GM18867 (cell line): Measurements from ENCODE around the gene PIM3.
"Not testable (repeated sequence)": the region's sequence is repeated elsewhere in the genome, so short reads cannot be mapped to it uniquely, and the experiment has no call there.

Source experiments
- ATAC-seq: cut with Tn5 transposase; IDR thresholded peaks from one replicate; pipeline ENCODE4 v1.9.1; 2021; ENCODE audit warnings: mild to moderate bottlenecking, moderate library complexity; ENCODE audit not compliant: unreplicated experiment

The PIM3 gene

GRCh38 chr22:49981799-49982198 lies 21.2 kb downstream of the PIM3 start:
- not testable (repeated sequence) for ATAC-seq

DNA sequence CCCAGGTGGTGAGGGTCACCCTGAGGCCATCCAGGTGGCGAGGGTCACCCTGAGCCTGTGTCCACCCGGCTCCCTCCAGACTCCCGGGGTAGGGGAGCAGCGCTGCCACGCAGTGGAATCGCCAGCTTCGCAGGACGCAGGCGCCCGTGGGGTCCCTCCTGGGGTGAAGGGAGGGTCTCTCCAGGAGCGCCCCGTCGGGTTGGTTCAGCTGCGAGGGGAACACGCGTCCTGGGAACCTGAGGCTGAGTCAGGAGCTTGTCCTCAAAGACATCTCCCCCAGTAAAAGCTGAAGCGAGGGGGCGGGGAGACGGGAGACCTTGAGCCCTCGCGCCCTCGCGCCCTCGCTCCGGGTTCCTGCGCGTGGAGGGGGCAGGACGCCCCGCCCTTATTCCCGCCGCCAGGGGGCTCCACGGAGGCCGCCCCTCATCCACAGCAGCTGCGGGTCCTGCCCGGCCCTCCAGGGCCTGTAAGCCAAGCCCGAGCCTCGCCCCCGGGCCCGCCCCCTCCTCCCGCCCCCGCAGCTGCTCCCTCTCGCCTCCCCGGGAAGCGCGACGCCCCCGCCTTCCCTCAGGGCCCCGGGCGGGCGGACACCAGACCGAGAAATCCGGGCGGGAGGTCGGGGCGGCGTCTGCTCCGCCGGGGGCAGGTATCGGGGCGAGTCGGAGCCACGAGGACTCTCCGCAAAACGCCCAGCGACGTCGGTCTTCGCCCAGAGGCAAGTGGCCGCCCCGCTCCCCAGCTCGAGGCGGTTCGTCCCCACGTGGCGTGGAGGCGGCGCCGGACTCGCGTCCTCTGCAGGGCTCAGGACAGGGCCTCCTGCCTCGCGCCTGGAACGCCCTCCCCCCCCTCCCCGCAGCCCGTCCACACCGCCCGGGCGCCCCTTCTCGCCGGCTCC lies 22.8 kb downstream of the PIM3 start:
- ATAC-seq = no peak

GRCh38 chr22:49986325-49986724 lies 25.8 kb downstream of the PIM3 start:
- ATAC-seq = no peak

- ATAC-seq = not testable (repeated sequence)
Measured at GRCh38 chr22:49989826-49990225, 29.3 kb downstream of the PIM3 start.

DNA sequence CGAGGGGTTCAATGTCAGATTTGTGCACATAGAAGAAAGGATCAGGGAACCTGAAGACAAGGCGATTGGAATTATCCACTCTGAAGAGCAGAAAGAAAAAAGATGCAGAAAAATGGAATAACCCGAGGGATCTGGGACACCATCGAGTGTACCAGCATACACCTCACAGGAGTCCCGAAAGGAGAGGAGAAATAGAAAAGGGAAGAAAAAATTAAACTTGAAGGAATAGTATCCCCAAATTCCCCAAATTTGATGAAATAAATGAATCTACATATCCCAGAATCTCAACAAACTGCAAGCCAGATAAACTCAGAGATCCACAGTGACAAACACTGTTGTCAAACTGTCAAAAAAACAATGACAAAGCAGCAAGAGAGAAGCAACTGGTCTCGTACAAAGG lies 30.6 kb downstream of the PIM3 start:
- ATAC-seq = no peak

DNA sequence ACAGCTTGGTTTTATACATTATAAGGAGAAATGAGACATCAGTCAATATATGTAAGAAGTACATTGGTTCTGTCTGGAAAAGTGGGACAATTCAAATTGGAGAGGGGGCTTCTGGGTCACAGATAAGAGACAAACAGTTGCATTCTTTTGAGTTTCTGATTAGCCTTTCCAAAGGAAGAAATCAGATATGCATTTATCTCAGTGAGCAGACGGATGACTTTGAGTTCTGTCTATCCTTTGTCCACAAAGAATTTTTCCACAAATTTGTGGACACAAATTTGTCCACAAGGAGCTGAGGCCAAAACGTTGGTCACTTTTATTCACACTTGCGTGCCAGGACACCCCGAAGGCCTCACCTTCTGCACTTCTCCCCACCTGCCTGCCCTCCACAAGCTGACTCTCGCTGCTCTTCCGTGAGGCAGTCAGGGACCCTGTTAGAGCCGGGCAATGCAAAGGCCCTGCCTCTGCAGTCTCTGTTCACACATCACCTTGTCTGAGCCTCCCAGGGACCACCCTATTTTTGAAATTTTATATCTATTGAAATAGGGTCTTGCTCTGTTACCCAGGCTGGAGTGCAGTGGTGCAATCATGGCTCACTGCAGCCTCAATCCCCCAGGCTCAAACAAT lies 31.4 kb downstream of the PIM3 start:
- ATAC-seq = no peak

GRCh38 chr22:49992921-49993648 lies 32.5 kb downstream of the PIM3 start:
- no peak for ATAC-seq

DNA sequence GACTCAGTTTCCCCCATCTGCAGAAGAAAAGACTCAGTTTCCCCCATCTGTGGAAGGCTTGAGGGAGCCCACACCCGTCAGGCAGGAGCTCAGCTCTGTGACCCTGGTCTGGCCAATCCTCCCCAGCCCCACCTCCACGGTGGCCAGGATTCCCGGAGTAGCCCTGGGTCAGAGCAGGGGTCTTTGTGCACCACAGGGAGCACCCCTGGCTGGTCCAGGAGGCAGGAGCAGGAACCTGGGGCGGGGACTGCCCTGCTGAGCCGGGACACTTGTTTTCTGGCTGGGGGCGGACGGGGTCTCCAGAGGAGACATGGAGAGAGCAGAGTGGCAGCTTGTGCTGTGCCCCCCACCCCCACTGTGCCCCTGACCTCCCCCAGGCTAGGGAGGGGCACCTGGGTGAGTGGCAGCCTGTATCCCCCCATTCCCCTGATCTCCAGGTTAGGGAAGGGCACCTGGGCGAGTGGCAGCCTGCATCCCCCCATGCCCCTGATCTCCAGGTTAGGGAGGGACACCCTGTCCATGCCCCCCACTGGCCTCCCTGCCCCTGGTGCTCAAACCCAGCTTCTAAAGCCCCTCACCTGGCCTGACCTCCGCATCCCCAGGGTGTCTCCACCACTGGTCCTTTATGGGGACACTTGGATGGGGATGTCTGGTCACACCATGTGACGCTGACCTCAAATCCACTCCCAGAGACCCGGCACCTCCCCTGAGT lies 33.2 kb downstream of the PIM3 start:
- ATAC-seq = no peak

DNA sequence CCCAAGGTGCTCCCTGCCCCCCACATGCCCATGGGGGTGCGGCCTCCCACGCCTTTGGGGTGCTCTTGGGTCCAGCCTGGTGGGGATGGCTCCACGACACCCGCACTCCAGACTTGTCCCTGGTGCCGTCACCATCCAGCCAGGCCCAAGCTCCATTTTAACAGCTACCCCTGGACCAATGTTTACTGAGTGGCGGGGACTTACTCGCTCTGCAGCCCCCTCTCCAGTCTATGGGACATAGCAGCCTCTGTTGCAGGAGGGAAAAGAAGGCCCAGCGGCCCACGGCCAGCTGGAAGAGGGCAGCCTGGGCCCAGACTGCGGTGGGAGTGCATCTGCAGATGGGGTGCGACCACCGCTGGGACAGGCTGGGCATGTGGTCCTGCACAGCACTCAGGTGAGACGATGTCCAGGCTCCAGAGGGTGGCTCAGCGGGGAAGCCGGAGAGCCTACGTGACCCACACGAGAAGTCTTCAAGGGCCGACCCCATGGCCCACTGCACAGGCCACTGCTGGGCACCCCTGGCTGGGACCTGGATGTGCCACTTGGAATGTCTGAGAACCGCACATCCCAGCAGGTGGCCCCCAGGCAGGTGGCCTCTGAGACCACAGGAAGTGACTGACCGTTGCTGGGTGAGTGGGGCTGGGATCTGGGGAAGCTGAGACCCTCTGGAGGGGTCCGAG lies 33.9 kb downstream of the PIM3 start:
- ATAC-seq = no peak

DNA sequence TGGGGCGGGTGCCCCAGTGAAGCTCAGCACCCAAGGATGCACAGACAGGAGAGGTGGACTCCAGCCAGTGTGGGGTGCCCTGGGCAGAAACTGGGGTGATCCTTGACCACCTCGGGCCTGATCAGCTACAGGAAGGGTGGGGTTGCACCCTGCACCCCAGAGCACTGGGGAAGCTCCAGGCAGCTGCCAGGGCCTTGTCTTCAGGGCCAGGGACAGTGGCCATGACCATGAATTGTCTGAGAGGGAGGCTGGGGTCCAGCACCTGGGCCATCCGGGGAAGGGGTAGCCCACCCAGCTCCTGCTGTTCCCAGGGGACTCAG lies 34.4 kb downstream of the PIM3 start:
- ATAC-seq = no peak

GRCh38 chr22:49995361-49996118 lies 35.0 kb downstream of the PIM3 start:
- ATAC-seq = no peak

DNA sequence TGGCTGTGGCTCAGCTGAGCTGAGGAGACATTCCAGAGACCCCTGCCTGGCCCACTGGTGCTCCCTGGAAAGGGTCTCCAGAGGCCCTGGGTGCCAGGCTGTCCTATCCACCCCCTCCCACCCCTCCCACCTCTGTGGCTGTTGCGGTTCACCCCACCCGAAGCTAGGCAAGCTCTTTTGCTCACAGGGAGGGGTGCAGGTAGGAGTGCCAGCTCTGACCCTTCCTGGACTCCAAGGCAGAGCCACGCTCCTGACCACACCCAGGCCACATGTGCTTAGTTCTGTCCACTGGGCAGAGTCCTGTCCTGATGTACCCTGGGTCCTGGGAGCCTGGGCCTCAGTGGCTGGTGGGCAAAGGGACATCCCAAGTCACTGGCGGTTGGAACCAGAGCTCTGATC lies 35.5 kb downstream of the PIM3 start:
- ATAC-seq = no peak

DNA sequence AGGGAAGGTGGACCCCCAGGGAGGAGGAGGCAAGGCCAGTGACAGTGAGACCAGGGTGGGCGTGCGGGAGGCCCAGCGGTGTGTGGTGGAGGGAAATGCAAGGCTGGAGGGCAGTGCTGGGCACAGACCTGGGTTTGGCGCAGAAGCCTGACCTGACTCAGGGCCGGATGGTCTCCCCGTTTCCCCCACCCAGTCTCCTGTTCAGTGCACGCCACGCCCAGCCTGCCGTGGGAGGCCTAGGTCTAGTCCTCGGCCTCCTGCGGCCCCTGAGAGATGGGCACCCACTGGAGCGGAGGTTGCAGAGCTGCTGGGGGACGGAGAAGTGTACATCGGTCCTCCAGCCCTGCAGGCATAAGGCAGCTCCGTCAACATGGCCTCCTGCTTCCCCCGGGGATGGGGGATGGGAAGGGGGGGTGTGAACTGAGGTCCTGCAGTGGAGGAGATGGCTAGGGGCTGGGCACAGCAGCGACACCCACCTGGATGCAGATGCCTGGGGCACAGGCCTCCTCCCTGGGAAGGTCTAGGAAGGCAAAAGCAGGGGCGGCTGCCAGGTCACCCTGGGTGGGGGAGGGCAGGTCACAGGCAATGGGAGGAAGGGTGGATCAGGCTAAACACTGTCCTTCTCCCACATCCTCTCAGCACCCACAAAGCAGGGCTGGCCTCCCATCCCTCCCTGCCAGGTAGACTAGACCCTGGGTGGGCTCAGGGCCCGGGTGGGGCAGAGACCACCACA lies 36.1 kb downstream of the PIM3 start:
- no peak for ATAC-seq

- no peak for ATAC-seq
Measured at GRCh38 chr22:49997251-49997599, 36.7 kb downstream of the PIM3 start.

DNA sequence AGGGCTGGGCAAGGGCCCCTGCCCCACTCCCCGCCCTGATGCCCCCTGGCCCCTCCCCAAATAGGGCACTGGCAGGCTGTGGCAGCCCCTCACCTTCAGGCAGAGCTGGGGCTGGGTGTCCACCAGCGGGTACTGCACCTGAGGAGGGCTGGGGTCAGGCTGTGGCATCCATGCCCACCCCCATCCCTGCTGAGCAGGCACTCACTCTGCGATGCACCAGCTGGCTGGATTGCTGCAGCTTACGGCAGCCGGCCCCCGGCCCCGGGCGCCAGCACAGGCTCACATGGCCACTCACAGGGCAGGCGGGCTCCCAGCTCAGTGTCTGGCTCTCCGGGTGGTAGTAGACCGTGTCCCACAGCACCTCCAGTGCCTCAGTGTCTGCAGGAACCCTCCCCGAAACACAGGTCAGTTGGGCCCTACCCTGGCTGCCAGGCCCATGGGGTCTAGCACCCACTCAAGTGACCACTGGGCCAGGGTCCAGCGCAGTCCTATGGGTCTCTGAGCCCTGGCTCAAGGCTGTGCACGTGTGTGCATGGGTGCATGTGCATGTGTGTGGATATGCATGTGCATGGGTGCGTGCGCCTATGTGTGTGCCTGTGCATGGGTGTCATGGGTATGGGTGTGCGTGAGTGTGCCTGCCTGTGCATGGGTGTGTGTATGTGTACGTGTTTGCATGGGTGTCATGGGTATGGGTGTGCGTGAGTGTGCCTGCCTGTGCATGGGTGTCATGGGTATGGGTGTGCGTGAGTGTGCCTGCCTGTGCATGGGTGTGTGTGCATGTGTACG lies 37.6 kb downstream of the PIM3 start:
- no peak for ATAC-seq

DNA sequence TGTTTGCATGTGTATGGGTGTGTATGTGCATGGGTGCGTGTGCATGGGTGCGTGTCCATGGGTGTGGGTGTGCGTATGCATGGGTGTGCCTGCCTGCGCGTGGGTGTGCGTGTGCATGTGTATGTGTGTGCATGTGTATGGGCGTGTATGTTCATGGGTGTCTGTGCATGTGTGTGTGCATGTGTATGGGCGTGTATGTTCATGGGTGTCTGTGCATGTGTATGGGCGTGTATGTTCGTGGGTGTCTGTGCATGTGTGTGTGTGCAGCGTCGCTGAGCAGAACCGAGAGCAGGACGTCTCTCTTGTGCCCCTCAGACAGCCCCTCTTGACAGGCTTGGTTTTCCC lies 38.1 kb downstream of the PIM3 start:
- ATAC-seq = no peak

GRCh38 chr22:49999063-49999945 lies 38.7 kb downstream of the PIM3 start:
- ATAC-seq = no peak
